HFF-Myc (cell line): Measurements from ENCODE around the gene P3H2.
"Not testable (repeated sequence)": the region's sequence is repeated elsewhere in the genome, so short reads cannot be mapped to it uniquely, and the experiment has no call there.

Source experiments
- DNase-seq: peaks from one replicate; pipeline ENCODE4 v3.0.0-alpha.2; 2011; ENCODE audit warnings: low read depth; ENCODE audit errors: extremely low read depth
- H3K4me3 ChIP-seq: replicated peaks from 2 replicates; pipeline ENCODE4 v1.5.1; 2011; ENCODE audit warnings: low read depth, mild to moderate bottlenecking, control low read depth, low read length
- CTCF ChIP-seq: IDR thresholded peaks from 2 replicates; pipeline ENCODE4 v1.5.1; 2012; ENCODE audit warnings: mild to moderate bottlenecking, low read depth, low read length, control low read depth; ENCODE audit errors: missing control alignments

Gene P3H2

GRCh38 chr3:190077395-190078045, 43.2 kb downstream of the P3H2 start:
- no peak for TF ChIP-seq CTCF
- DNase-seq, result no peak
- H3K4me3 ChIP-seq, result no peak overlapping the region

DNA sequence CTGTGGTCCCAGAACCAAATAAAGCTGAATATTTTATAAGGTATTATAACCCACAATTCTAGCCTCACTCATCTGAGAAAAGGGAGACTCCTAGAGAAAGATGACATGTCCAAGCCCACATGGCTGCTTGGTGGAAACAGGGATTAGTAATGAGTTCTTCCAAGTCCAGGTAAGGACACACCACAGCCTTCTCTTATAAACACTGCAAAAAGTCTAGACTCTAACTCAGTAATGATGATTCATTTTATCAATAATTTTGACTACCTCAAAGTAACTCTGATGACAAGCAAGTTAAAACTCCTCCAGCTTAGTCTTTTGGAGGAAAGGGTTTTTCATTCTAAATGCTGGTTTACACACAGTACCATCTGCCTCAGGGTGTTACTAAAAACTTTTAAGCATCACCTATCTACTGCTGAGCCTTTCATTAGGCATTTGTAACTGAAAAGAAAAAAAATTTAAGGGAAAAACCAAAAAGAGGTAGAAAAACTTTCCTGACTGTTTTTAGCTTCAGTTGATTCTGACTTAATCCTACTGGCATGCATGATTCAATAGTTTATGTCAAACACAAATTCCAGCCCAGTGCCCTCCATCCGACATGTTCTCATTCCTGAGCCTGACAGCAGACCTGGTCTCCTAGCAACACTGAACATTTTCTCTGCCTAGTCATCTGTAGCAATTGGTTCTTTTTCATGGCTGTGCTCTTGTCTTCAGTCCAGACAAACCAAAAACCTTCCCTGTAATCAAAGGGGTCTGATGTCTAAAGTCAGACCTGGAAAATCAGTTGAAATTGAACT, 43.9 kb downstream of the P3H2 start:
- no peak for TF ChIP-seq CTCF
- peak; percentile 90 for DNase-seq
- no peak overlapping the region for H3K4me3 ChIP-seq

DNA sequence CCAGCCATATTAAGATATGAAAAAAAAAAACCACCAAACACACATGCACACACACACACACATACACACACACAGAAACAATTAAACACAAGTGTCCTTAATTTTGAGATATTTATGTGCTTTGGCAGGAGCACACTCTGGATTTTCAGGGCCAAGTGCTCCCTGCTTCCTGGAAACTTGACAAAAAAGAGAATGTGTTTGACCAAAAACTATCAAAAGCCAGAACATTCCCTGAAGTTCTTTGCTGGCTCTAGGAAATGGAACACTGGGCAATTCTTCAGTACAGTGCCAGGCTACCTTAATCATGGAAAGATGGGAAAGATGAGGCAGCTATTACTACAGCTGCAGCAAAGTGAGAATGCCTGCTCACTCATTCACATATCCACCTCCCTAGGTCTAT, 44.6 kb downstream of the P3H2 start:
- no peak overlapping the region for H3K4me3 ChIP-seq
- no peak for TF ChIP-seq CTCF
- no peak for DNase-seq

DNA sequence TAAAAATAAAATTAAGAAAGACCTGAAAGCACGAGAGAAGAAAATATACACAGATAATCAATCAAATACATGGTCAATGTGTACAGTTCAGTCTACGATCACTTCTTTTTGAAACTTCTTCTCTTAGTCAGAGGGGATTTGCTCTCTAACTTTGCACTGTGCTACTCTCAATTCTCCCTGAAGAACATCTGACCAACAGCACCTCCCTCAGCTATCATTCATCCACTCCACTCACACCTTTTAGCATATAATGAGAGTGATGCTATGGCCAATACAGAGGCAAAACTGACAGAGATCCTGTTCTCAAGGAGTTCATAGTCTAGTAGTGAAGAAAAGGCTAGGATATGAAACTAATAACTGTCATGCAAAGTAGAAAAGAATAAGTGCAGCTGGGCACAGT, 45.9 kb downstream of the P3H2 start:
- no peak for DNase-seq
- H3K4me3 ChIP-seq, result no peak overlapping the region
- TF ChIP-seq CTCF, result no peak

- no peak for TF ChIP-seq CTCF
- no peak overlapping the region for H3K4me3 ChIP-seq
- no peak for DNase-seq
Measured at GRCh38 chr3:190073264-190074008, 47.3 kb downstream of the P3H2 start.

DNA sequence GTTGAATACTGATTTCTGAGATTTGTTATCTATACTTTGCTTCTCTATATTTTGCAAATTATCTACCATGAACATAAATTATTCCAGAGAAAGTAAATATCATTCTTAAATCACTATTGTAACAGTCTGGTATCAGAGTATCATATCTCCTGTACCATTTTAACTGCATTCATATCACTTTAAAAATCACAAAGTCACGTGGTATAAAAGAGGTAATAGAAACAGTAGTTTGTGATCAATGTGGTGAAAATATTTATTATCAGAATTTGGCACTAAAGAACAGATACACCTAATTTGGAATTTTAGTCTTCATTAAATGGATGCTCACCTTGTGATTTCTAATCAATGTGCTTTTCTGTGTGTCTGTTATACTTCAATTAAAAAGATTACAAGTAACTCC, 47.8 kb downstream of the P3H2 start:
- no peak overlapping the region for H3K4me3 ChIP-seq
- TF ChIP-seq CTCF, result no peak
- DNase-seq, result no peak

DNA sequence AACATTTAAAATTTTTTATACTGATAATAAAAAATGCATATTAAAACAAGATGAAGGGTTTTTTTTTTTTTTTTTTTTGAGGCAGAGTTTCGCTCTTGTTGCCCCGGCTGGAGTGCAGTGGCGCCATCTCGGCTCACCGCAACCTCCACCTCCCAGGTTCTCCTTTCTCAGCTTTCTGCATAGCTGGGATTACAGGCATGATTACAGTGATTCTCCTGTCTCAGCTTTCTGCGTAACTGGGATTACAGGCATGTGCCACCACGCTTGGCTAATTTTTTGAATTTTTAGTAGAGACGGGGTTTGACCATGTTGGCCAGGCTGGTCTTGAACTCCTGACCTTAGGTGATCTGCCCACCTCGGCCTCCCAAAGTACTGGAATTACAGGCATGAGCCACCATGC, 48.8 kb downstream of the P3H2 start:
- not testable (repeated sequence) for DNase-seq, H3K4me3 ChIP-seq
